Hematopoietic multipotent progenitor cell (in vitro differentiated cells): ENCODE results near the gene THEM4. TPM values are rescaled to one million over a fixed set of nuclear protein-coding genes. Genes with fewer than 3 reads are reported as not detected.
A peak's percentile ranks its signal among the peaks of the same experiment; 100 is the strongest.
"Not testable (repeated sequence)": the region's sequence is repeated elsewhere in the genome, so short reads cannot be mapped to it uniquely, and the experiment has no call there.

Source experiments
- DNase-seq, 3 donors: peaks; one replicate each; pipeline ENCODE4 v3.0.0-alpha.2; 2011 to 2015; ENCODE audit warnings: low read depth in 2 of 3, low spot score in 2 of 3
- total RNA-seq: library from RNA; depleted of rRNA; stranded (reverse); fragments of >200 nt; gene quantifications from one replicate; pipeline ENCODE4 v1.2.3, GENCODE V29; 2012

THEM4 gene
- total RNA-seq, 1 donor, result 18.3 TPM

DNA sequence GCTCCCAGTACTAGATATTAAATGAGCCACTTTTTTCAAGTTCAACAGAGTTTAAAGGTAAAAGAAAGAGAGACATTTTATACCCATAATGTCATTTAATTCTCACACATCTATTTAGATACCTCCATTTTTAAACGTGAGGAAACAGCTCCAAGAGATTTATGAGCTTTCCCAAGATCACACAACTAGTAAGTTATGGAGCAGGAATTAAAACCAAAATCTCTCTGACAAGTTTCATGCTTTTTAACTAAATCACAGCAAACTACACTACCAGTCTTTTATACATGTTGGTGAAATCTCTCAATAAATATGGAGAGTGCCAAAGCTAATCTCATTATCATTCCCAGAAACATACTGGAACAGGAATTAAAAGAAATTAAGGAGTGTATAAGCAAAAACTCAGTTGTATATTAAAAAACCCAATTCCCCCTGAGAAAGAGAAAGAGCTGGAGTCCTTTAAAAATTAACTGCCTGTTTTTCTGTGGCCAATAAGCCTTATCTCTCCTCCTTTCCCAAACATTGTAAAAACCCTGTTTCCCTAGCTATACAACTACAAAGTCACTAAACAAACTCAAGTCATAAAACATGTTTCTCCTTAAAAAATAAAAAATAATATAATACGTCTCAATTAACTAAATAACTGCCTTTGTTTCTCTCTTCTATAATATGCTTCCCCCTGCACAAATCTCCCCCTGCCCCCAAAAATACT, 26.7 kb upstream of the THEM4 start:
- no peak for DNase-seq

GRCh38 chr1:151935154-151935553, 25.8 kb upstream of the THEM4 start:
- no peak for DNase-seq

- peak; percentile 45 to 79 (median 60) for DNase-seq
Measured at GRCh38 chr1:151934048-151934493, 24.8 kb upstream of the THEM4 start.

DNA sequence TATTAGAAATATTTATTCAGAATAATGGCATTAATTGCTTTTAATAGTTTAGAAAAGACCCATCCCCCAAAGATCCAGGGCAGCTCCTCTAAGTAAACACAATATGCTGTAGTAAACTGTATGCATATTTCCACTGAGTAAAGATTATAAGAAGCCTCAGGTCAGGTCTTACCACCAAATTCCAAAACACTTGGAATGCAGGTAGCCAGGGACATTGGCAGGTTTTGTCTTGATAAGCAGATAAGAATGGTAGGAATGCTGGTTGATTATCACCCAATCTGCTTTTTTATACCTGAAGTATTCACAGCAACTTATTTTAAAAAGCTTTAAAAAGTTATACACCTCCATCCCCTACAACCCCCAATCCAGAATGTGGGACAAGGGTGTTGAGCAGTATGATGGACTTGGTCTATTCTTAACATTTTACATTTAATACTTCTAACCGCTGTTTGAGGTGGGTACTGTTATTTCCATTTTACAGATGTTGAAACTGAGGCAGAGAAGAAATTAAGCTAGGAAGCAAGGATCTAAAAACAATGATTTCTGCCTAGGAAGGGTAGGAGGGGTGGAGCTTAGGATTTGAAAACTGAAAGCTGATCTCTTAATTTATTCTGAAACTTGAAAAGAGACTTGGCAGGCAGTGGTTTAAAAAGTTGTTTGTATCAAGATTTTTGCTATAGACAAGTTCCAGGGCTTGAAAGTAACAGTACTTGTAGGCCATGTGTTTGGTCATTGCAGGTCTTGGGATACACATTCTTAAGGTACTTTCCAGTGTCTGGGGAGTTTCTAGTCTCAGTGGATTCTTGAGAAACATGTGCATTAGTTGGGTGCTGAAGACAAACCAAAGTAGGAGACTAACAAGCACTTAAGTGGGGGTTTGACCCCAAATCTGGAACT, 15.6 kb upstream of the THEM4 start:
- no peak for DNase-seq

GRCh38 chr1:151923422-151923821, 14.1 kb upstream of the THEM4 start:
- DNase-seq, result no peak

GRCh38 chr1:151920149-151920548, 10.8 kb upstream of the THEM4 start:
- peak in 2 of 3 donors; percentile 50 to 79 for DNase-seq

- no peak for DNase-seq
Measured at GRCh38 chr1:151918819-151919610, 9.7 kb upstream of the THEM4 start.

- no peak for DNase-seq
Measured at GRCh38 chr1:151918156-151918555, 8.8 kb upstream of the THEM4 start.

DNA sequence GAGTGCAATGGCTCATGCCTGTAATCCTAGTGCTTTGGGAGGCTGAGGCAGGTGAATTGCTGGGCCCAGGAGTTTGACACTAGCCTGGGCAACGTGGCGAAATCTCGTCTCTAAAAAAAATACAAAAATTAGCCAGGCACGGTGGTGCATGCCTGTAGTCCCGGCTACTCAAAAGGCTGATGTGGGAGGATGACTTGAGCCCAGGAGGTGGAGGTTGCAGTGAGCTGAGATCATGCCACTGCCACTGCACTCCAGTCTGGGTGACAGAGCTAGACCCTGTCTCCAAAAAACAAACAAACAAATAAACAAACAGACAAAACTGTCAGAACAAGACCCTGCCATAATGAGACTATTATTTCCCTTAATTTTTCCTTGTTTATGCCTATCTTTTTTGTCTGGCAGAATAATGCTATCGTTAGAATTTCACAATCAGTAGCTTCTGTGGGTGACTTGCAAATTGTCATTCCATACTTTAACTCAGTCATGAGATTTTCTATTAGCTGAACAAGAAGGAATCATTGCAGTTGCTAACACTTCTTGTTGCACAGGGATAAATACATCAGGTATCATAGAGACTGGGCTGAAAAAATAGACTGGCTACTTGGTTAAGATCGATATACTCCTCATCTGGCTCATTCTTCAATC, 7.5 kb upstream of the THEM4 start:
- no peak for DNase-seq

DNA sequence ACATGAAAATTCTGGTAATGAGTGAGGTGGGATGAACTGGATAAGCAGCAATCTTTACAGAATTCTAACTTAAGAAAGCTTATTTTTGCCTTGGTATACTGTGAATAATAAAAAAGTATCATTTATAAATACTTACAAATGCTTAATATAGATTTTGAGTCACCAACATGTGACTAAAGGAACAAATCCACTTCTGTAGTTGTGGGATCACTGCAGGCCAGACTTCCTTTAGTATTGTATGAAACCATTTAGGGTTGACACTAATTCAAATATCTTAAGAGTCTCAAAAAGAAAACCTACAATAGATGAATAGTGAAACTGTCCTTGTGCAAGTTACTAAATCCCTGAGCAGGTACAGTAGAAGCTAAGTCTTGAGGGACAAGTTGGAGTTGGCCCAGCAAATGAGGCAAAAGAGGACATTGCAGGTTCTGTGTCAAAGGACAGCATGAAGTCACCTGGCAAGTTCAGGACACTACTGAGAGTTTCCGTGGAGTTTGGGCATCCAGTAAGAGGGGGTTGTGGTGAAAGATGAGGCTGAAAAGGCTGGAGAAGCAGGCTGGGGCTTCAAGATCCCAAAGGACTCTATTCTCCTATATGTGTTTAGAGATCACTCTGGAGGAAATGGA, 5.9 kb upstream of the THEM4 start:
- no peak for DNase-seq

GRCh38 chr1:151914076-151914475, 4.8 kb upstream of the THEM4 start:
- DNase-seq, result no peak

DNA sequence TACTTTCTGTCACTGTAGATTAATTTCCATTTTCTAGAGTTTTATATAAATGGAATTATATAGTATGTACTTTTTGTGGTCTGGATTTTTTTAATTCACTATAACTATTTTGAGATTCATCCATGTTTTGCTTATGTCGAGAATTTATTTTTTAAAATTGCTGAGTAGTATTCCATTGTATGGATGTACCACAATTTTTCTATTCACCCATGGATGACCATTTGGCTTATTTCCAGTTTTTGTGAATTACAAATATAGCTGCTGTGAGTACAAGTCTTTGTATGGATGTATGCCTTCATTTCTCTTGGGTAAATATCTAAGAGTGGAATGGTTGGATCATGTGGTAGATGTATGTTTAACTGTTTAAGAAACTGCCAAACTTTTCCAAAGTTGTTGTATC, 3.7 kb upstream of the THEM4 start:
- no peak for DNase-seq

GRCh38 chr1:151908228-151908691, 1.1 kb downstream of the THEM4 start:
- no peak for DNase-seq

DNA sequence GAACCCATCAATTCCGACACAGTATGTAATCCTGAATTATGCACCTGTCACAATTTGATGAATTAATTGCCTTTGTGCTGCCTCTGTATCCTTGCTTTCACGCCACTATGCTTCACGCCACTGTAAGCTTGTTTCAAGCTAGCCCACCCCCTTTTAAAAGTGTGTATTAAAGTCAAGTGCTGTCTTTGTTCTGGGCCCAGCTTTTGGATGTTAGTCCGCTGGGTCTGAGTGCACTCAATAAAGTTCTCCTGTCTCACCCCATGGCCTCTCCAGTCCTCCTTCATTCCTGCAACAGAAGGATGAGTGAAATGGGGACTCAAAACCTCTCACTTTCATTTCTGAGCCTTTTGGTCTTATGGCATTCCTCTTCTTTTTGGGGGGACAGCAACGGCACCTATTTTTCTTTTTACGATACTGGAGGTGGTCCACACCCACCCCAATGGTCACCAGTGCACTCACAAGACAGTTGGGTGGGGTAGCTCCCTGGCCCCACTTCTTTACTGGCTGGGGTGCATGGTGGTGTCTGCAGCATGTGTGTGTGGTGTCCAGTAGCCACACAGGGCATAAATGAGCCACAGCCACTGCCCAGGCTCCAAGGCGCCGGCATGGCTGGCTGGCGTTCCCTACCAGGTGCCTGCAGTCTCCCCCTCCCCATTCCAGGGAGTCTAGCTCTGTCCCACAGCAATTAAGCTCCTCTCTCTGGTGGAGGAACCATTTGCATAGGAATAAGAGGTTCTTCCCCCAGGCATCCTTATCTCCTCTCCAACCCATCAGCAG, 1.8 kb downstream of the THEM4 start:
- DNase-seq, result peak in 1 of 3 donors; percentile 28

DNA sequence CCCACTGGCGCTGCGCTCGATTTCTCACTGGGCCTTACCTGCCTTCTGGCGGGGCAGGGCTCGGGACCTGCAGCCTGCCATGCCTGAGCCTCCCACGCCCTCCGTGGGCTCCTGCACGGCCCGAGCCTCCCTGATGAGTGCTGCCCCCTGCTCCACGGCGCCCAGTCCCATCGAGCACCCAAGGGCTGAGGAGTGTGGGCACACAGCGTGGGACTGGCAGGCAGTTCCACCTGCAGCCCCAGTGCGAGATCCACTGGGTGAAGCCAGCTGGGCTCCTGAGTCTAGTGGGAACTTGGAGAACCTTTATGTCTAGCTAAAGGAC, 3.0 kb downstream of the THEM4 start:
- not testable (repeated sequence) for DNase-seq

DNA sequence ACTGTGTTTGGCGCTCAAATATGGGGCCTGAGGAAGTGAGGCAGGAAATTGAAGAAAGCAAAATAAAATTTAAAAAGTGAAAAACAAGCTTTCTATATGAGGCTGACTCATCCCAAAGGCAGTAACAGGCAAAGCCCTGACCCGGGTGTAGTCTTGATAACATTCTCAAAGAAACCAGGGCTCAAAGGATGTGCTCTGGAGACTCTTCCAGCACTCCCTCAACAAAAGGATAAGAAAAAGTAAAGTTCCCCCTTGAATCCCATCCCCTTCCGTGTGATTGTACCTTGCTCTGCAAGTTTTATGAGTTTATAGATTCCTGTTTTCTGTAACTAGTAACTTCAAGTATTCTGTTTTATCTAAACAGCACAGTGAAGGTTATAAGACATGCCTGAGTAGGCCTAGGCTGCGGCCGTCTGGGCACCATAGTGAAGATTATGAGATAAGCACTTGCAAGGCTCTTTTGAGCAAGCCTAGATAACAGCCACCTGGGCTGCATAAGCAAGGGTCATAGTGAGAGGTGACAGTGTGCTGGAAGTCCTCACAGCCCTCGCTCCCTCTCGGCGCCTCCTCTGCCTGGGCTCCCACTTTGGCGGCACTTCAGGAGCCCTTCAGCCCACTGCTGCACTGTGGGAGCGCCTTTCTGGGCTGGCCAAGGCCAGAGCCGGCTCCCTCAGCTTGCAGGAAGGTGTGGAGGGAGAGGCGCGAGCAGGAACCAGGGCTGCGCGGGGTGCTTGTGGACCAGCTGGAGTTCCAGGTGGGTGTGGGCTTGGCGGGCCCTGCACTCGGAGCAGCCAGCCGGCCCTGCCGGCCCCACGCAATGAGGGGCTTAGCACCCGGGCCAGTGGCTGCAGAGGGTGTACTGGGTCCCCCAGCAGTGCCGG, 3.6 kb downstream of the THEM4 start:
- DNase-seq, result not testable (repeated sequence)

DNA sequence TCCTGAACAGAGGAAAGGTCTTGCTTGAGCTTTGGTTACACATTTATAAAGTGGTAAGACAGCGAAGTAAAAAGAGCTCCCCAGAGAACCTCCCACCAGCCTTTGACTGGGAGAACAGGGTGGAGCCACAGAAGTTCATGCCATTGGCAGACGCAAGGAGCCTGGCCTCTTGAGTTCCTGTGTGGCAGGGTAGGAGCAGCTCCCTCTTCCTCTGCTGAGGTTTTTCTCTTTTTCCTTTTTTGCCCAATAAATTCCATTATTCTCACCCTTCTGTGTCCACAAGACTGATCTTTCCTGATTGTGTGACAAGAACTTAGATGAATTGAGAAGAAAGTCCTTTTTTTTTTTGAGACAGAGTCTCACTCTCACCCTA, 4.3 kb downstream of the THEM4 start:
- peak in 1 of 3 donors; percentile 26 for DNase-seq

- DNase-seq, result no peak
Measured at GRCh38 chr1:151902858-151903257, 6.5 kb downstream of the THEM4 start.
